Hair follicle dermal papilla cell (primary cell): ENCODE results near the gene KCNIP2. TPM values are rescaled to one million over a fixed set of nuclear protein-coding genes. Genes with fewer than 3 reads are reported as not detected.

Experiments used
- total RNA-seq: library from RNA; depleted of rRNA; stranded (reverse); fragments of >200 nt; gene quantifications from 2 replicates; pipeline ENCODE4 v1.2.3, GENCODE V29; 2012

The KCNIP2 gene
- total RNA-seq = 1.6 and 1.7 TPM in 2 replicates

GRCh38 chr10:101843032-101844021, at the start of gene KCNIP2:
KCNIP2 (minus strand) TSS chr10:101843800; CDS start chr10:101843568, 232 bp downstream.

DNA sequence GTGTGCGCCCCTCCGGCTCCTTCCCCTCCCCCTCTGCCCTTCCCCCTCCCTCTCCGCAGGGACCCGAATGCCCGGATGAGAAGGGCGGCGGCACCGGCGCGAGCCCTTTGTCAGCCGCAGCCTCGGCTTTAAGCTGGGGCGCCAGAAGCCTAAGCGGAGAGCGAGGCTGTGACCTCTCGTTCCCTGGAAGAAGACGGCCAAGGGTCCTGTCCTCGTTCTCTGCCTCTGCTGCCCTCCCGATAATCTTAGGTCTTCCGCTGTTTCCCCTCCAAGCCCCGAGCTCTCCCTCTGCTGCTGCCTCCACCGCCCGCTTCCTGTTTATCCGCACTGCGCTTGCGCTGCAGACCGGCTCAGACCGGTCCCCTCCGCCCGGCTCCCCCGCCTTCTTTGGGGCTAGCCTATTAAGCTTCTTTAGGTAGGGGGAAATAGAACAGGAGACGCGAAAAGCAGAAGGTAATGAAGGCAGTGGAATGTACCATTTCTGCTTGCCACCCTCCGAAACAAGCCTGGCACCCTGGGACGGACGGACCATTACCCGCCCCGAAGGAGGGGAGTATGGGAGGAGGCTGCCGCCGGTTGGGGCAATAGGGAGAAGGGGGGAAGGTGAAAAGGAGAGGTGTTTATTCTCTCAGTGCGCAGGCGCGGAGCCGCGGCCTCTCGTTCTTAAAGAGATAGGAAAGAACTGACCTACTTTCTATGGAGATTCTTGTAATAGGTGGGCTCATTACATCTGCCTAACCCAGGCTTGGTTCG, 25.3 kb downstream of the KCNIP2 start, which contains the start of gene OGA:
OGA (minus strand) TSS at position 326 of the 753 bp plus-strand sequence. CDS start 422 bp downstream, outside the sequence.

DNA sequence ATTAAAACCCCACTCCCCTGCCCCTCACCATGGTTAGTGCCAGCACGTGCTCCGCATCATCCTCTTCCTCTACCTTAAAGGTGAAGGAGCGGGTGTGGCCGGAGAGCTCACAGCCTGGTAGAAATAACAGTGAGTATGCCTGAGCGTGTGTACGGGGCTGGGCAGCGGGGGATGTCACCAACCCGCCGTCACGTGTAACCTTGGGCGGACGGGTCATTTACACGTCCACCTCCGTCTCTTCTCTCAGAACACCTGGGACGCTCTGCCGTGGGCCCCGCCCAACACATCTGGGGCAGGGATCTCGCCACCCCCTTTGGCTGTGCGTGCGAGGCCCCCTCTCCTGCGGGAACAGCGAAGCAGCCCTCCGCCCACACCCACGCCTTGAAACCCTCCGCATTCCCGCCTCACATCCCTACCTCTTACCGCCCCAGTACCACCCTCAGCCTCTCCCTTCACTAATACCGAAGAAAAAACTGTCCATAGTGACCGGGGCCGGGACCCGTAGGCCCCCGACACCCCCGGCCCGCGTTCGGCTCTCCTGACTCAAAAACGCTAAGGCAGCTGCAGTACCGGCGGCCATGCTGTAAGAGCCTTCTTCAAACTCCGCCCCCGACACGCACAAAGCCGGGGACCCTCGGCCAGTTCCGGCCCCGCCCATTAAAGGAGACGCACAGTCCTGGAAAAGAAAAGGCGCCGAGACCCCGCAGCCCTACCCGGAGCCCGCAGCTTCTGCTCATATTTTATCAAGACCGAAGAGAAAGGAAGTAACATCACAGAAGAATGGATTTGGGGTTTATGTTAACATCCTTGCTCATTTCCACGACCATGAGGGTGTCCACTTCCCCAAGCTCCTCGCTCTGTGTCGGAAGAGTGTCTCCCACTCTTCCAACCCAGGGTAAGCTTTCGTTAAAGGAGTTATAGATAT, 60.5 kb downstream of the KCNIP2 start, which contains the start of gene NPM3:
NPM3 (minus strand) TSS at position 636 of the 925 bp plus-strand sequence; CDS start at position 580, 56 bp downstream.

Other genes with a start within 250 kb of the KCNIP2 start
- gene FBXW4, start 148.6 kb downstream of the KCNIP2 start, total RNA-seq = 69.3 and 70.8 TPM in 2 replicates
- not detected in 2 replicates for gene FGF8, start 67.7 kb downstream of the KCNIP2 start, total RNA-seq
- 44.3 and 58.3 TPM in 2 replicates for gene NPM3, start 60.4 kb downstream of the KCNIP2 start, total RNA-seq
- gene OGA, start 25.4 kb downstream of the KCNIP2 start, total RNA-seq = 83.8 and 126 TPM in 2 replicates
- 16.5 and 16.9 TPM in 2 replicates for gene ARMH3, start 212.4 kb upstream of the KCNIP2 start, total RNA-seq
- 46.7 and 50.4 TPM in 2 replicates for gene HPS6, start 221.5 kb upstream of the KCNIP2 start, total RNA-seq